ENCODE measurements around the gene PACRG.

DNA sequence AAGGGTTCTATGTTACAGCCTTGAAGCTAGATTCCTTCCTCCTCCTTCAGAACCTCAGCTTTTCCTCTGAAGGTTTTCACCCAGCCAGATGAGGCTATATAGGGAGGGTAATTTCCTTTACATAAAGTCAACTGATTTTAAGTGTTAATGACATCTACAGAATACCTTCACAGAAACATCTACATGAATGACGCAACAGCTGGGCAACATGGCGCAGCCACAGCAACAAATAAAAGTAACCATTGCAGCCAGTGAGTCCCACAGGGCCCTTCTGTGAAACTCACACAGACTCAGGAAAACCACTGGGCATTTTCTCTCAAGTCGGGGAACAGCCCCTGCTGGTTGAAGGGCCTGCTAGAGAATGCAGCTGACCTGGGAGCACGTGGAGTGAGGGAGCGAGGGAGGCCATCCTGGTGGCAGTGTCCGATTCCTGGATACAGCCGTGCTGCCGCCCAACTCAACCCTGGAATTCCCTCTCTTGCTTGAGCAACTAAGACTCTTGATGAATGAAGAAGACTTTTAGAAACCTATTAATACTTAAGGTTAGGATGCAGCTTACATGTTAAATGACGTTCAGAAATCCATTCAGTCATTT lies 176.4 kb downstream of the PACRG start:
- no peak for TF ChIP-seq YY1 (IDR thresholded peaks at IDR 0.05; ENCODE audit: insufficient read depth, insufficient read length)
- TF ChIP-seq ZNF274 (IDR thresholded peaks at IDR 0.05; ENCODE audit: low read depth, low read length) = no peak
- TF ChIP-seq SUZ12 (IDR thresholded peaks at IDR 0.05; ENCODE audit: extremely low read depth, insufficient read depth, insufficient read length) = no peak

Measured in NT2/D1 (cell line).